ENCODE results near the gene CDK11B. TPM values are rescaled to one million over a fixed set of nuclear protein-coding genes. Genes with fewer than 3 reads are reported as not detected.

Gene CDK11B
- total RNA-seq, 1 donor from 2014 or later: 12.6 TPM

DNA sequence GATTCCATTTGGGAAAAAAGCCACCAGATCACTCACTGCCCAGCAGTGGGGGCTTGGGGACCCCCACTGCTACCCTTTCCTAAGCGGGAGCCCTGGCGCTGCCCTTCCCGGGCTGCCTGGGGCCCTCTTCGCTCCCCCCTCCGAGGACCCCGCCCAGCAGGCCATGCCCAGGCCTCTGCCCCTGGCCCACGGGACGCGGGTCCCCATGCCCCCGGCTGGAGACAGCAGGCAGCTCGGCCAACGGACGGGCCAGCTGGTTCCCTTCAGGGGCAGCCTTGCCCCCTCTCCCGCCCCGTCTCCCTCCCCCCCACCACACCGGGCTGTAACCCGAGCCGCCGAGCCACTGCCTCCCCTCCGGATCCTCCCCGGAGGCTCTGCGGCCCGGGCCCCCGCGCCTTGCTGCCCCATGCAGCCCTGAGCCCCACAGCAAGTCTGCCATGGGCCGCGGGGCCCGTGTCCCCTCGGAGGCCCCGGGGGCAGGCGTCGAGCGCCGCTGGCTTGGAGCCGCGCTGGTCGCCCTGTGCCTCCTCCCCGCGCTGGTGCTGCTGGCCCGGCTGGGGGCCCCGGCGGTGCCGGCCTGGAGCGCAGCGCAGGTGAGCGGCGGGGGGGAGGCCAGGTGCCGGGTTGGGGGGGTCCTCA lies 26.9 kb downstream of the CDK11B start, which contains the start of gene MMP23B:
Gene MMP23B, plus strand, starts transcription at position 392 of the 639 bp plus-strand sequence. Its CDS starts 46 bp downstream, at position 438.
- H3K27me3 ChIP-seq: peaks cover 38% of the 10 kb centered on the region
- H3K36me3 ChIP-seq: no peaks in the 10 kb centered on the region
- H3K4me1 ChIP-seq: peaks cover 4% of the 10 kb centered on the region
- H3K36me3 Mint-ChIP-seq: peaks cover 2% of the 10 kb centered on the region
- H3F3A ChIP-seq (ENCODE audit: low read depth): peaks cover 4% of the 10 kb centered on the region
- peak within 1 kb of the TSS; percentile 45 for H3K4me3 ChIP-seq
- H3K27ac ChIP-seq: no peak within 1 kb of the TSS
- TF ChIP-seq EZH2 (IDR thresholded peaks at IDR 0.05) (peak; percentile 58), EZH2phosphoT487 (IDR thresholded peaks at IDR 0.05) (peak; percentile 65)
- TF ChIP-seq, protein P1, sequence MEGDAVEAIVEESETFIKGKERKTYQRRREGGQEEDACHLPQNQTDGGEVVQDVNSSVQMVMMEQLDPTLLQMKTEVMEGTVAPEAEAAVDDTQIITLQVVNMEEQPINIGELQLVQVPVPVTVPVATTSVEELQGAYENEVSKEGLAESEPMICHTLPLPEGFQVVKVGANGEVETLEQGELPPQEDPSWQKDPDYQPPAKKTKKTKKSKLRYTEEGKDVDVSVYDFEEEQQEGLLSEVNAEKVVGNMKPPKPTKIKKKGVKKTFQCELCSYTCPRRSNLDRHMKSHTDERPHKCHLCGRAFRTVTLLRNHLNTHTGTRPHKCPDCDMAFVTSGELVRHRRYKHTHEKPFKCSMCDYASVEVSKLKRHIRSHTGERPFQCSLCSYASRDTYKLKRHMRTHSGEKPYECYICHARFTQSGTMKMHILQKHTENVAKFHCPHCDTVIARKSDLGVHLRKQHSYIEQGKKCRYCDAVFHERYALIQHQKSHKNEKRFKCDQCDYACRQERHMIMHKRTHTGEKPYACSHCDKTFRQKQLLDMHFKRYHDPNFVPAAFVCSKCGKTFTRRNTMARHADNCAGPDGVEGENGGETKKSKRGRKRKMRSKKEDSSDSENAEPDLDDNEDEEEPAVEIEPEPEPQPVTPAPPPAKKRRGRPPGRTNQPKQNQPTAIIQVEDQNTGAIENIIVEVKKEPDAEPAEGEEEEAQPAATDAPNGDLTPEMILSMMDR (IDR thresholded peaks at IDR 0.05): no peak
- H3K4me3 Mint-ChIP-seq: peak within 1 kb of the TSS; percentile 33
- H3K27ac Mint-ChIP-seq: no peak within 1 kb of the TSS
- no peak within 1 kb of the TSS for H2AFZ ChIP-seq (replicated peaks)
- DNase-seq (ENCODE audit: low spot score): peak; percentile 78
- H3K9me3 Mint-ChIP-seq: no peaks in the 10 kb centered on the region
- peaks cover 14% of the 10 kb centered on the region for H4K20me1 ChIP-seq (ENCODE audit: low read depth)
- no peak within 1 kb of the TSS for H3K9ac ChIP-seq
- H3K9me3 ChIP-seq (ENCODE audit: low read depth): no peaks in the 10 kb centered on the region
- peak within 1 kb of the TSS; percentile 80 for H3K4me2 ChIP-seq
- peaks cover 2% of the 10 kb centered on the region for H3K4me1 Mint-ChIP-seq
- H3K79me2 ChIP-seq (ENCODE audit: low read depth): no peaks in the 10 kb centered on the region
- peaks cover 6% of the 10 kb centered on the region for H3K27me3 Mint-ChIP-seq (ENCODE audit: insufficient read depth, low read depth)

DNA sequence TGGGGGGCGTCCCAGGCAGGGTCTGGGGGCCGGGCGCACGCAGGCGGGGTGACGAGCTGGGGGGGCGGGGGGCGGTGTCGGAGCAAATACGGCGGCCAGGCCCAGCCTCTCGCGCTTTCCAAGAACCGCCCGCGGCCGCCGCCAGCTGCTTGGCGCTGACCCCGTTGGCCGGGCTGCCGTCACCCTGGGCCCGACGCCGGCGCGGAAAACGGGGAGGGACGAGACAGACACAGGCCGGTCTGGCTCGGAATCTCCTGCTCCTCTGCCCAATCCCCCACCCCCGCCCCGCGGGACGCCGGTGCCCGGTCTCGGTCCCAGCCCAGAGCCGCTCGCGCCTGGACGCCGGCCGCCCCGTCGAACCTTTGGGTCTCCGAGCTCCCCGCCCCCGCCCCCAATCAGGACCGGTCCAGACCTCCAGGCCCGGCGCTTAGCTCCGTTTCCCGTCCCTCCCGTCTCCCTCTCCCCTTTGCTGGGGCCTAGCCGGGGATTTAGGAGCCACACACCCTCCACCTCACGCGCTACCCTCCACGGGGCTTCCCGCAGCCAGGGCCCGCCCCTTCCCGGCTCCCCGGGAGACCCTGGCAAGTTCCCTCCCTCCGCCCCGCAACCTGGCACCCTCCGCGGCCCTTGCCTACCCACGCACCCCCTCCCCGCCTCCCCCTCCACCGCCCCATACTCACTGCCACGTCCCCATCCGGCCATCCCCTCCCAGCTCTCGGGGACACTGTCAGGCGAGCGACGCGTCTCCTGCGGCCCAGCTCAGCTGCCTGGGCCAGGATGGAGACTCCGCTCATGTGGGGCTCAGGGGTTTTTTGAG lies 27.6 kb downstream of the CDK11B start:
- Histone ChIP-seq H2AFZ (replicated peaks) (no peak overlapping the region), H3K4me3 (peak overlapping the region; percentile 45), H3K9ac (no peak overlapping the region), H3K36me3 (no peaks in the 10 kb centered on the region), H3K4me2 (peak overlapping the region; percentile 80), H3F3A (ENCODE audit: low read depth) (peaks cover 4% of the 10 kb centered on the region), H3K27ac (no peak overlapping the region), H3K9me3 (ENCODE audit: low read depth) (no peaks in the 10 kb centered on the region), H3K27me3 (peaks cover 38% of the 10 kb centered on the region), H3K4me1 (peaks cover 4% of the 10 kb centered on the region), H4K20me1 (ENCODE audit: low read depth) (peaks cover 14% of the 10 kb centered on the region), H3K79me2 (ENCODE audit: low read depth) (no peaks in the 10 kb centered on the region)
- DNase-seq (ENCODE audit: low spot score): peak; percentile 59
- Mint-ChIP-seq H3K4me3 (peak overlapping the region; percentile 33), H3K27ac (no peak overlapping the region), H3K4me1 (peaks cover 2% of the 10 kb centered on the region), H3K9me3 (no peaks in the 10 kb centered on the region), H3K36me3 (no peaks in the 10 kb centered on the region), H3K27me3 (ENCODE audit: insufficient read depth, low read depth) (peaks cover 6% of the 10 kb centered on the region)
- TF ChIP-seq EZH2 (IDR thresholded peaks at IDR 0.05) (peak; percentile 78), EZH2phosphoT487 (IDR thresholded peaks at IDR 0.05) (peak; percentile 44)
- TF ChIP-seq, protein P1 (IDR thresholded peaks at IDR 0.05): no peak

DNA sequence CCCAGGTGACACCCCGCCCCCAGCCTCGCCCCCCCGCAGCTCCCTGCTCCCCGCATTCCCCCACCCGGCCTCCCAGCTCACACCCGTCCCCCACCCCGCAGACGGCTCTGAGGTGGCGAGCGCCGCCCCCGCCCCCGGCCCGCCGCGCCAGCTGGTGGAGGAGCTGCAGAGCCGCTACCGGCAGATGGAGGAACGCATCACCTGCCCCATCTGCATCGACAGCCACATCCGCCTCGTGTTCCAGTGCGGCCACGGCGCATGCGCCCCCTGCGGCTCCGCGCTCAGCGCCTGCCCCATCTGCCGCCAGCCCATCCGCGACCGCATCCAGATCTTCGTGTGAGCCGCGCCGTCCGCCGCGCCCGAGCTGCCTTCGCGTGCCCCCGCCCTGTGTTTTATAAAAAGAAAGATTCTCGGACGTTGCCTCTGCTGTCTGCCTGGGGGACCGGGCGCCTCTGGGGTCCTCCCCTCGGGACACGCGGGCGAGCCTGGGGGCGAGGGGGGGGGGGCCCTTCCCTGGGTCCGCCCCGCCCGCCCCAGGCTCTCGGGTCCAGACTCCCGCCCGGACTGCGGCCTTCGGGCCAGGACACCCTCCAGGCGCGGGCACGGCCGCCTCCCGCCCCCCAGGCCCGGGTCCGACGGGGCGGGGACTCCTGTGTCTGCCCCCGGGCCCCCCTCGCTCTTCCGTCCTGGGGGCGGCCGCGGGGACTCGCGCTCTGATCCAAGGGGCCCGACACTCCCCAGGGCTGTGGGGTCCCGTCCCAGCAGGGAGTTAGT lies 28.4 kb downstream of the CDK11B start:
- Histone ChIP-seq H3K36me3 (no peaks in the 10 kb centered on the region), H3K27ac (no peak overlapping the region), H3K4me3 (no peak overlapping the region), H3K9ac (no peak overlapping the region), H4K20me1 (ENCODE audit: low read depth) (peaks cover 14% of the 10 kb centered on the region), H3K4me2 (peak overlapping the region; percentile 31), H3K27me3 (peaks cover 38% of the 10 kb centered on the region), H3K4me1 (peaks cover 4% of the 10 kb centered on the region), H3F3A (ENCODE audit: low read depth) (peaks cover 4% of the 10 kb centered on the region), H2AFZ (replicated peaks) (no peak overlapping the region), H3K9me3 (ENCODE audit: low read depth) (no peaks in the 10 kb centered on the region), H3K79me2 (ENCODE audit: low read depth) (no peaks in the 10 kb centered on the region)
- TF ChIP-seq, protein P1 (IDR thresholded peaks at IDR 0.05): no peak
- TF ChIP-seq EZH2 (IDR thresholded peaks at IDR 0.05): peak; percentile 73
- peak; percentile 30 for TF ChIP-seq EZH2phosphoT487 (IDR thresholded peaks at IDR 0.05)
- H3K36me3 Mint-ChIP-seq: no peaks in the 10 kb centered on the region
- H3K4me1 Mint-ChIP-seq: peaks cover 2% of the 10 kb centered on the region
- H3K27me3 Mint-ChIP-seq (ENCODE audit: insufficient read depth, low read depth): peaks cover 6% of the 10 kb centered on the region
- no peak overlapping the region for H3K27ac Mint-ChIP-seq
- peak; percentile 78 for DNase-seq (ENCODE audit: low spot score)
- H3K4me3 Mint-ChIP-seq: no peak overlapping the region
- H3K9me3 Mint-ChIP-seq: no peaks in the 10 kb centered on the region
